Lung (tissue), 12 donors: ENCODE data around the gene RAB37. TPM values are rescaled to one million over a fixed set of nuclear protein-coding genes. Genes with fewer than 3 reads are reported as not detected.

Experiments
- ATAC-seq: fragments of 200-7000 bp; cut with Tn5 transposase; one replicate; pipeline ENCODE4 v1.9.1; 2020; ENCODE audit warnings: moderate number of reproducible peaks; ENCODE audit not compliant: insufficient read depth, low FRiP score
- DNase-seq, 3 donors: peaks; one replicate each; pipeline ENCODE4 v3.0.0-alpha.2; 2013 to 2017
- H3K27ac ChIP-seq, 2 donors: one replicate each; pipeline ENCODE4 v1.5.1; 2013; ENCODE audit warnings: mild to moderate bottlenecking in 2 of 2, moderate library complexity in 2 of 2, control low read depth in 1 of 2, inconsistent platforms in 1 of 2, low read depth in 1 of 2, low read length in 1 of 2
- H3K27me3 ChIP-seq, 3 donors: one replicate each; pipeline ENCODE4 v1.5.1; 2013; ENCODE audit warnings: low read length in 2 of 3; ENCODE audit not compliant: control insufficient read depth in 3 of 3, insufficient read depth in 3 of 3
- H3K36me3 ChIP-seq, 4 donors: one replicate each; pipeline ENCODE4 v1.5.1; 2013; ENCODE audit warnings: low read length in 4 of 4, mild to moderate bottlenecking in 1 of 4, moderate library complexity in 1 of 4; ENCODE audit not compliant: control insufficient read depth in 4 of 4, insufficient read depth in 4 of 4
- H3K4me1 ChIP-seq, 5 donors: one replicate each; pipeline ENCODE4 v1.5.1; 2013; ENCODE audit warnings: low read length in 5 of 5, mild to moderate bottlenecking in 2 of 5, moderate library complexity in 1 of 5; ENCODE audit not compliant: control insufficient read depth in 5 of 5, insufficient read depth in 5 of 5
- H3K4me3 ChIP-seq: one replicate; pipeline ENCODE4 v1.5.1; 2013; ENCODE audit warnings: mild to moderate bottlenecking, control low read depth, moderate library complexity
- H3K9ac ChIP-seq, 2 donors: one replicate each; pipeline ENCODE4 v1.5.1; 2013; ENCODE audit warnings: low read length in 2 of 2, control low read depth in 1 of 2; ENCODE audit not compliant: insufficient read depth in 1 of 2
- H3K9me3 ChIP-seq, 4 donors: one replicate each; pipeline ENCODE4 v1.5.1; 2013; ENCODE audit warnings: low read length in 3 of 4, mild to moderate bottlenecking in 1 of 4, moderate library complexity in 1 of 4; ENCODE audit not compliant: control insufficient read depth in 4 of 4, insufficient read depth in 3 of 4
- WGBS, 2 donors: extraction: QIAGEN DNeasy Blood & Tissue Kit; methylation state at CpG; one replicate each; pipeline ENCODE4 v1.1.7; 2013; 5-methylcytosine and 5-hydroxymethylcytosine counted together
- polyA plus RNA-seq, 2 donors: library from polyadenylated mRNA; stranded (reverse); fragments of 200-250 nt; gene quantifications; one replicate each; pipeline ENCODE4 v1.2.1, GENCODE V29; 2013
- total RNA-seq, 2 donors: library from RNA; depleted of rRNA in 1 of 2; stranded (reverse); fragments of >200 nt in 1 of 2; gene quantifications; one replicate each; pipeline ENCODE4 v1.2.1, GENCODE V29; 2014 to 2021
- TF ChIP-seq, protein P1 (sequence below): IDR thresholded peaks from 2 replicates; pipeline ENCODE4 v1.5.1; 2012; ENCODE audit warnings: mild to moderate bottlenecking; ENCODE audit errors: control extremely low read depth, extremely low read depth
- donor health status: control.
- donor health status: control.
- donor health status: Bipolar disorder and iron deficiency.
- donor health status: healthy.
- donor health status: DM: yes; HTN: yes; CAD: no.

The RAB37 gene
- total and polyA plus RNA-seq, 4 donors, result 3.2 to 7.3 (median 5.9) TPM

DNA sequence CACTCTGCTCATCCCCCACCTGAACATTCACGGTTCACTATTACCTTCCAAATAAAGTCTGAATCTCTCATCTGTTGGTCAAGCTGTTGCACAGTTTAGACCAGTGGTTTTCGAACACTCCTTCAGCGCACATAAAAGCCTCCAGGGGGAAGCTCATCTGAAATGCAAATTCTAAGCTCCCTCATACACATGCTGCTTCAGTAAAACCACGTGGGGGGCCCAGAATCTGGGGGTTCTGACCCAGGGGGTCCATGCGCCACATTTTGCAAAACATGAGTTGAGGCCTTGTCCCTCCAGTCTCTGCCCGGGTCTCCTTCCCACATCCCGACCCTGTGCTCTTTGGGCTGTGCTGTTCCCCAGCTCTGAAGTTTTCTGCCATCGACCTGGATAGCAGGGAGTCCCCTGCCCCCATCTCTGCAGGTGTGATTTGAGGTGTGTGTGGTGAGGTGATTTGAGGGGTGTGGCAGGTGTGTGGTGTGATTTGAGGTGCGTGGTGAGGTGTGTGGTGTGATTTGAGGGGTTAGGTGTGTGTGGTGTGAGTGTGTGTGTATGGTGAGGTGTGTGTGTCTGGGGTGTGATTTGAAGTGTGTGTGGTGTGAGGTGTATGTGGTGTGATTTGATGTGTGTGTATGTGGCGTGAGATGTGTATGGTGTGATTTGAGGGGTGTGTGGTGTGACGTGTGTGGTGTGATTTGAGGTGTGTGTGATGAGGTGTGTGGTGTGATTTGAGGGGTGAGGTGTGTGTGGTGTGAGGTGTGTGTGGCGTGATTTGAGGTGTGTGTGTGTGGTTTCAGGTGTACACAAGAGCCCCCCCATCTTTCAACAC lies 4.8 kb upstream of the RAB37 start:
- Histone ChIP-seq H3K27me3 (peaks cover 0 to 8% (median 0%) of the 10 kb centered on the region in 3 donors), H3K36me3 (no peaks in the 10 kb centered on the region), H3K9ac (no peak overlapping the region), H3K4me3 (no peak overlapping the region), H3K27ac (no peak overlapping the region), H3K4me1 (peaks cover 0 to 10% (median 0%) of the 10 kb centered on the region in 5 donors), H3K9me3 (no peaks in the 10 kb centered on the region)
- TF ChIP-seq, protein P1, sequence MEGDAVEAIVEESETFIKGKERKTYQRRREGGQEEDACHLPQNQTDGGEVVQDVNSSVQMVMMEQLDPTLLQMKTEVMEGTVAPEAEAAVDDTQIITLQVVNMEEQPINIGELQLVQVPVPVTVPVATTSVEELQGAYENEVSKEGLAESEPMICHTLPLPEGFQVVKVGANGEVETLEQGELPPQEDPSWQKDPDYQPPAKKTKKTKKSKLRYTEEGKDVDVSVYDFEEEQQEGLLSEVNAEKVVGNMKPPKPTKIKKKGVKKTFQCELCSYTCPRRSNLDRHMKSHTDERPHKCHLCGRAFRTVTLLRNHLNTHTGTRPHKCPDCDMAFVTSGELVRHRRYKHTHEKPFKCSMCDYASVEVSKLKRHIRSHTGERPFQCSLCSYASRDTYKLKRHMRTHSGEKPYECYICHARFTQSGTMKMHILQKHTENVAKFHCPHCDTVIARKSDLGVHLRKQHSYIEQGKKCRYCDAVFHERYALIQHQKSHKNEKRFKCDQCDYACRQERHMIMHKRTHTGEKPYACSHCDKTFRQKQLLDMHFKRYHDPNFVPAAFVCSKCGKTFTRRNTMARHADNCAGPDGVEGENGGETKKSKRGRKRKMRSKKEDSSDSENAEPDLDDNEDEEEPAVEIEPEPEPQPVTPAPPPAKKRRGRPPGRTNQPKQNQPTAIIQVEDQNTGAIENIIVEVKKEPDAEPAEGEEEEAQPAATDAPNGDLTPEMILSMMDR, result no peak
- ATAC-seq (no peak), DNase-seq (no peak)
- 79 to 84% methylated on average over 12 of the region's 12 CpGs for WGBS, 2 donors

- ATAC-seq (no peak), DNase-seq (no peak)
- Histone ChIP-seq H3K9me3 (no peaks in the 10 kb centered on the region), H3K36me3 (no peaks in the 10 kb centered on the region), H3K4me1 (peaks cover 0 to 22% (median under 1%) of the 10 kb centered on the region in 5 donors), H3K27ac (no peak overlapping the region), H3K27me3 (peaks cover 0 to 11% (median 3%) of the 10 kb centered on the region in 3 donors), H3K9ac (no peak overlapping the region), H3K4me3 (no peak overlapping the region)
- 67 to 69% methylated on average over 9 of the region's 9 CpGs for WGBS, 2 donors
- TF ChIP-seq, protein P1, result no peak
Measured at GRCh38 chr17:74733365-74734122, 3.5 kb upstream of the RAB37 start.

GRCh38 chr17:74734256-74734655 lies 2.8 kb upstream of the RAB37 start:
- TF ChIP-seq, protein P1, result no peak
- ATAC-seq (no peak), DNase-seq (no peak)
- 91 to 98% methylated on average over 3 of the region's 3 CpGs for WGBS, 2 donors
- Histone ChIP-seq H3K9me3 (no peaks in the 10 kb centered on the region), H3K27me3 (peaks cover 0 to 17% (median 3%) of the 10 kb centered on the region in 3 donors), H3K4me1 (peaks cover 0 to 30% (median 7%) of the 10 kb centered on the region in 5 donors), H3K36me3 (no peaks in the 10 kb centered on the region), H3K27ac (no peak overlapping the region), H3K9ac (no peak overlapping the region), H3K4me3 (no peak overlapping the region)
